Measurements from ENCODE around the gene DOCK3.

DNA sequence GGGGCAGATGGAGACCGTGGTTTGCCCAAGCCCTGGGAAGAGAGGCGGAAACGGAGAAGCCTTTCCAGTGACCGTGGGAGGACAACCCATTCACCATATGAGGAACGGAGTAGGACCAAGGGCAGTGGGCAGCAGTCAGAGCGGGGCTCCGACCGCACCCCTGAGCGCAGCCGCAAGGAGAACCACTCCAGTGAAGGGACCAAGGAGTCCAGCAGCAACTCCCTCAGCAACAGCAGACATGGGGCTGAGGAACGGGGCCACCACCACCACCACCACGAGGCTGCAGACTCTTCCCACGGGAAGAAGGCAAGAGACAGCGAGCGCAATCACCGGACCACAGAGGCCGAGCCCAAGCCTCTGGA lies 718.4 kb downstream of the DOCK3 start:
- TF ChIP-seq, protein P1, sequence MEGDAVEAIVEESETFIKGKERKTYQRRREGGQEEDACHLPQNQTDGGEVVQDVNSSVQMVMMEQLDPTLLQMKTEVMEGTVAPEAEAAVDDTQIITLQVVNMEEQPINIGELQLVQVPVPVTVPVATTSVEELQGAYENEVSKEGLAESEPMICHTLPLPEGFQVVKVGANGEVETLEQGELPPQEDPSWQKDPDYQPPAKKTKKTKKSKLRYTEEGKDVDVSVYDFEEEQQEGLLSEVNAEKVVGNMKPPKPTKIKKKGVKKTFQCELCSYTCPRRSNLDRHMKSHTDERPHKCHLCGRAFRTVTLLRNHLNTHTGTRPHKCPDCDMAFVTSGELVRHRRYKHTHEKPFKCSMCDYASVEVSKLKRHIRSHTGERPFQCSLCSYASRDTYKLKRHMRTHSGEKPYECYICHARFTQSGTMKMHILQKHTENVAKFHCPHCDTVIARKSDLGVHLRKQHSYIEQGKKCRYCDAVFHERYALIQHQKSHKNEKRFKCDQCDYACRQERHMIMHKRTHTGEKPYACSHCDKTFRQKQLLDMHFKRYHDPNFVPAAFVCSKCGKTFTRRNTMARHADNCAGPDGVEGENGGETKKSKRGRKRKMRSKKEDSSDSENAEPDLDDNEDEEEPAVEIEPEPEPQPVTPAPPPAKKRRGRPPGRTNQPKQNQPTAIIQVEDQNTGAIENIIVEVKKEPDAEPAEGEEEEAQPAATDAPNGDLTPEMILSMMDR (IDR thresholded peaks at IDR 0.05; ENCODE audit: low read depth, low read length, missing input control): no peak
- TF ChIP-seq MAX (IDR thresholded peaks at IDR 0.05) (no peak), YY1 (IDR thresholded peaks at IDR 0.05) (no peak), GABPA (IDR thresholded peaks at IDR 0.05 in 1 of 2, conservative IDR thresholded peaks at IDR 0.05 in 1 of 2) (no peak), SP1 (IDR thresholded peaks at IDR 0.05) (no peak), ATF3 (IDR thresholded peaks at IDR 0.05) (no peak), JUND (IDR thresholded peaks at IDR 0.05) (no peak), RAD21 (IDR thresholded peaks at IDR 0.05) (no peak), TAF1 (conservative IDR thresholded peaks at IDR 0.05) (no peak), FOXA1 (IDR thresholded peaks at IDR 0.05) (no peak)
- TF ChIP-seq, protein P2, sequence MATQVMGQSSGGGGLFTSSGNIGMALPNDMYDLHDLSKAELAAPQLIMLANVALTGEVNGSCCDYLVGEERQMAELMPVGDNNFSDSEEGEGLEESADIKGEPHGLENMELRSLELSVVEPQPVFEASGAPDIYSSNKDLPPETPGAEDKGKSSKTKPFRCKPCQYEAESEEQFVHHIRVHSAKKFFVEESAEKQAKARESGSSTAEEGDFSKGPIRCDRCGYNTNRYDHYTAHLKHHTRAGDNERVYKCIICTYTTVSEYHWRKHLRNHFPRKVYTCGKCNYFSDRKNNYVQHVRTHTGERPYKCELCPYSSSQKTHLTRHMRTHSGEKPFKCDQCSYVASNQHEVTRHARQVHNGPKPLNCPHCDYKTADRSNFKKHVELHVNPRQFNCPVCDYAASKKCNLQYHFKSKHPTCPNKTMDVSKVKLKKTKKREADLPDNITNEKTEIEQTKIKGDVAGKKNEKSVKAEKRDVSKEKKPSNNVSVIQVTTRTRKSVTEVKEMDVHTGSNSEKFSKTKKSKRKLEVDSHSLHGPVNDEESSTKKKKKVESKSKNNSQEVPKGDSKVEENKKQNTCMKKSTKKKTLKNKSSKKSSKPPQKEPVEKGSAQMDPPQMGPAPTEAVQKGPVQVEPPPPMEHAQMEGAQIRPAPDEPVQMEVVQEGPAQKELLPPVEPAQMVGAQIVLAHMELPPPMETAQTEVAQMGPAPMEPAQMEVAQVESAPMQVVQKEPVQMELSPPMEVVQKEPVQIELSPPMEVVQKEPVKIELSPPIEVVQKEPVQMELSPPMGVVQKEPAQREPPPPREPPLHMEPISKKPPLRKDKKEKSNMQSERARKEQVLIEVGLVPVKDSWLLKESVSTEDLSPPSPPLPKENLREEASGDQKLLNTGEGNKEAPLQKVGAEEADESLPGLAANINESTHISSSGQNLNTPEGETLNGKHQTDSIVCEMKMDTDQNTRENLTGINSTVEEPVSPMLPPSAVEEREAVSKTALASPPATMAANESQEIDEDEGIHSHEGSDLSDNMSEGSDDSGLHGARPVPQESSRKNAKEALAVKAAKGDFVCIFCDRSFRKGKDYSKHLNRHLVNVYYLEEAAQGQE (IDR thresholded peaks at IDR 0.05): no peak

All from liver (tissue), 3 donors.